CD14-positive monocyte (primary cell): ENCODE data around the gene IGF2BP3. TPM values are rescaled to one million over a fixed set of nuclear protein-coding genes. Genes with fewer than 3 reads are reported as not detected.

Experiments
- DNase-seq, 3 donors: peaks; one replicate each; pipeline ENCODE4 v3.0.0-alpha.2; 2011 to 2022
- H2AFZ ChIP-seq: 2 replicates; pipeline ENCODE4 v1.6.0; 2012; ENCODE audit warnings: mild to moderate bottlenecking, low read depth, low read length, inconsistent platforms; ENCODE audit not compliant: insufficient read depth, poor library complexity, severe bottlenecking
- H3K27ac ChIP-seq, 2 donors: 1 replicate in 1 of 2; 2 replicates in 1 of 2; pipeline ENCODE4 v1.5.1; 2012 to 2013; ENCODE audit warnings: low read length in 2 of 2, control low read depth in 1 of 2, inconsistent platforms in 1 of 2, low read depth in 1 of 2, mild to moderate bottlenecking in 1 of 2
- H3K27me3 ChIP-seq, 2 donors: one replicate each; pipeline versions ENCODE4 v1.6.0 to v1.6.1; 2011 to 2013; ENCODE audit warnings: low read length in 2 of 2; ENCODE audit not compliant: control insufficient read depth in 2 of 2, insufficient read depth in 2 of 2
- H3K36me3 ChIP-seq, 2 donors: replicated peaks in 1 of 2; 1 replicate in 1 of 2; 2 replicates in 1 of 2; pipeline versions ENCODE4 v1.5.1 to v1.6.1; 2012 to 2013; ENCODE audit warnings: low read length in 2 of 2, control low read depth in 1 of 2, inconsistent platforms in 1 of 2, mild to moderate bottlenecking in 1 of 2; ENCODE audit not compliant: insufficient read depth in 2 of 2, control insufficient read depth in 1 of 2
- H3K4me1 ChIP-seq, 2 donors: 1 replicate in 1 of 2; 2 replicates in 1 of 2; pipeline versions ENCODE4 v1.5.1 to v1.6.1; 2012 to 2013; ENCODE audit warnings: low read length in 2 of 2, control low read depth in 1 of 2, inconsistent platforms in 1 of 2, mild to moderate bottlenecking in 1 of 2, moderate library complexity in 1 of 2; ENCODE audit not compliant: insufficient read depth in 2 of 2, control insufficient read depth in 1 of 2
- H3K4me2 ChIP-seq: replicated peaks from 2 replicates; pipeline ENCODE3; 2012; ENCODE audit warnings: low read length, moderate library complexity, mild to moderate bottlenecking; ENCODE audit not compliant: poor library complexity, severe bottlenecking; ENCODE audit errors: extremely low read depth
- H3K4me3 ChIP-seq, 3 experiments: fragments of 200-600 bp in 1 of 3; sonication (generic) in 1 of 3; replicated peaks in 1 of 3; 1 replicate in 2 of 3; 2 replicates in 1 of 3; pipeline ENCODE4 v1.5.1; 2011 to 2013; ENCODE audit warnings: low read length in 3 of 3, mild to moderate bottlenecking in 3 of 3, control low read depth in 2 of 3, low read depth in 2 of 3, inconsistent platforms in 1 of 3, moderate library complexity in 1 of 3
- H3K79me2 ChIP-seq: 2 replicates; pipeline ENCODE4 v1.6.0; 2012; ENCODE audit warnings: mild to moderate bottlenecking, control low read depth, inconsistent platforms, low read length, moderate library complexity; ENCODE audit not compliant: insufficient read depth
- H3K9ac ChIP-seq: 2 replicates; pipeline ENCODE4 v1.6.0; 2017; ENCODE audit warnings: low read length, mild to moderate bottlenecking; ENCODE audit not compliant: insufficient read depth, poor library complexity, severe bottlenecking
- H3K9me3 ChIP-seq, 2 donors: replicated peaks in 1 of 2; 1 replicate in 1 of 2; 2 replicates in 1 of 2; pipeline versions ENCODE4 v1.5.1 to v1.6.1; 2012 to 2013; ENCODE audit warnings: low read length in 2 of 2, control low read depth in 1 of 2; ENCODE audit not compliant: control insufficient read depth in 1 of 2, insufficient read depth in 1 of 2
- H4K20me1 ChIP-seq: 2 replicates; pipeline ENCODE4 v1.6.0; 2012; ENCODE audit warnings: mild to moderate bottlenecking, low read length, control low read depth, moderate library complexity; ENCODE audit not compliant: insufficient read depth
- H3K27ac Mint-ChIP-seq, 7 donors: one replicate each; pipeline ENCODE4 v1.8.0; 2020; ENCODE audit warnings: mild to moderate bottlenecking in 7 of 7, mixed read lengths in 7 of 7, moderate library complexity in 6 of 7, inconsistent platforms in 2 of 7
- H3K27me3 Mint-ChIP-seq, 3 donors: one replicate each; pipeline ENCODE4 v1.8.0; 2021 to 2022; ENCODE audit warnings: low read depth in 3 of 3, mild to moderate bottlenecking in 3 of 3, mixed read lengths in 3 of 3, moderate library complexity in 3 of 3, inconsistent platforms in 1 of 3
- H3K36me3 Mint-ChIP-seq, 2 donors: one replicate each; pipeline ENCODE4 v1.8.0; 2020; ENCODE audit warnings: mixed read lengths in 2 of 2, inconsistent platforms in 1 of 2, mild to moderate bottlenecking in 1 of 2
- H3K4me1 Mint-ChIP-seq: one replicate; pipeline ENCODE4 v1.8.0; 2020; ENCODE audit warnings: mild to moderate bottlenecking, mixed read lengths
- H3K4me3 Mint-ChIP-seq, 2 donors: one replicate each; pipeline ENCODE4 v1.8.0; 2020; ENCODE audit warnings: mild to moderate bottlenecking in 2 of 2, mixed read lengths in 2 of 2, moderate library complexity in 1 of 2
- H3K9me3 Mint-ChIP-seq, 7 donors: one replicate each; pipeline ENCODE4 v1.8.0; 2020 to 2022; ENCODE audit warnings: mixed read lengths in 7 of 7, mild to moderate bottlenecking in 6 of 7, moderate library complexity in 6 of 7, inconsistent platforms in 2 of 7
- WGBS: methylation state at CpG from one replicate; pipeline ENCODE4 v1.1.5; 2013; ENCODE audit warnings: missing lambda C conversion rate; ENCODE audit not compliant: insufficient coverage; 5-methylcytosine and 5-hydroxymethylcytosine counted together
- intact Hi-C, 2 donors: fragments of 100-400 bp; cut with micrococcal nuclease; formaldehyde crosslinking; loops; one replicate each; pipeline versions ENCODE4 v1.15.0 to v1.15.1; 2023
- polyA plus RNA-seq, 3 donors: library from polyadenylated mRNA; depleted of rRNA in 1 of 3; unstranded in 2 of 3; stranded (reverse) in 1 of 3; fragments of 300-500 nt in 2 of 3; fragments of >200 nt in 1 of 3; fragmentation: Illumina TruSeq in 2 of 3; gene quantifications; 1 replicate in 2 of 3; 2 replicates in 1 of 3; pipeline ENCODE4 v1.2.3, GENCODE V29; 2012 to 2021
- TF ChIP-seq, protein P1 (sequence below): fragments of 200-600 bp; IDR thresholded peaks from one replicate; pipeline ENCODE4 v1.8.0; 2022; ENCODE audit warnings: antibody characterized with exemption, mild to moderate bottlenecking

Gene IGF2BP3
- polyA plus RNA-seq, 3 donors, result 0.60 to 5.3 (median 3.2) TPM

DNA sequence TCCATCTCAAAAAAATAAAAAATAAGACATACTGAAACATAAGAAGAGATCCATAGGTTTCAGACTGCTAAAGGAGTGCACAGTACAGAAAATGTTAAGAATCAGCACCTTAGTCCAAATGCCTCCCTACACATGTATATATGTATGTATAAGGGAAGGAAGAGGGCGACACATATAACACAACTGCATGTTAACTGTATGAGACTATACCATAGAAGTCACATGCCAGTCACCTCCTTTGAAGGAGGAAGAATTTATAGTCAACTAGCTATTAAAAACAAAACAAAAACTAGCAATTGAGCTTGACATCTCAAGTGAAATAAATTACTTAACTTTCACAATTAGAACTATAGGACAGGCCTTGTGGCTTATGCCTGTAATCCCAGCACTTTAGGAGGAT, 50.4 kb downstream of the IGF2BP3 start:
- DNase-seq, result no peak
- H2AFZ ChIP-seq, result no peak overlapping the region
- no peaks in the 10 kb centered on the region for H3K36me3 ChIP-seq
- Mint-ChIP-seq H3K36me3 (no peaks in the 10 kb centered on the region), H3K4me1 (no peaks in the 10 kb centered on the region), H3K27me3 (peaks cover 2 to 4% (median 3%) of the 10 kb centered on the region in 3 donors), H3K27ac (no peak overlapping the region), H3K4me3 (no peak overlapping the region), H3K9me3 (no peaks in the 10 kb centered on the region)
- no CpG with 5 or more reads among the region's 1 CpG for WGBS
- no peak overlapping the region for H3K4me2 ChIP-seq
- TF ChIP-seq, protein P1, sequence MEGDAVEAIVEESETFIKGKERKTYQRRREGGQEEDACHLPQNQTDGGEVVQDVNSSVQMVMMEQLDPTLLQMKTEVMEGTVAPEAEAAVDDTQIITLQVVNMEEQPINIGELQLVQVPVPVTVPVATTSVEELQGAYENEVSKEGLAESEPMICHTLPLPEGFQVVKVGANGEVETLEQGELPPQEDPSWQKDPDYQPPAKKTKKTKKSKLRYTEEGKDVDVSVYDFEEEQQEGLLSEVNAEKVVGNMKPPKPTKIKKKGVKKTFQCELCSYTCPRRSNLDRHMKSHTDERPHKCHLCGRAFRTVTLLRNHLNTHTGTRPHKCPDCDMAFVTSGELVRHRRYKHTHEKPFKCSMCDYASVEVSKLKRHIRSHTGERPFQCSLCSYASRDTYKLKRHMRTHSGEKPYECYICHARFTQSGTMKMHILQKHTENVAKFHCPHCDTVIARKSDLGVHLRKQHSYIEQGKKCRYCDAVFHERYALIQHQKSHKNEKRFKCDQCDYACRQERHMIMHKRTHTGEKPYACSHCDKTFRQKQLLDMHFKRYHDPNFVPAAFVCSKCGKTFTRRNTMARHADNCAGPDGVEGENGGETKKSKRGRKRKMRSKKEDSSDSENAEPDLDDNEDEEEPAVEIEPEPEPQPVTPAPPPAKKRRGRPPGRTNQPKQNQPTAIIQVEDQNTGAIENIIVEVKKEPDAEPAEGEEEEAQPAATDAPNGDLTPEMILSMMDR, result no peak
- no peak overlapping the region for H3K9ac ChIP-seq
- no peak overlapping the region for H3K27ac ChIP-seq
- no peaks in the 10 kb centered on the region for H3K9me3 ChIP-seq
- H3K4me1 ChIP-seq, result no peaks in the 10 kb centered on the region
- H3K4me3 ChIP-seq, result no peak overlapping the region
- H3K79me2 ChIP-seq, result no peaks in the 10 kb centered on the region
- intact Hi-C loops, result no loop called here
- H4K20me1 ChIP-seq, result no peaks in the 10 kb centered on the region
- H3K27me3 ChIP-seq, result no peaks in the 10 kb centered on the region

DNA sequence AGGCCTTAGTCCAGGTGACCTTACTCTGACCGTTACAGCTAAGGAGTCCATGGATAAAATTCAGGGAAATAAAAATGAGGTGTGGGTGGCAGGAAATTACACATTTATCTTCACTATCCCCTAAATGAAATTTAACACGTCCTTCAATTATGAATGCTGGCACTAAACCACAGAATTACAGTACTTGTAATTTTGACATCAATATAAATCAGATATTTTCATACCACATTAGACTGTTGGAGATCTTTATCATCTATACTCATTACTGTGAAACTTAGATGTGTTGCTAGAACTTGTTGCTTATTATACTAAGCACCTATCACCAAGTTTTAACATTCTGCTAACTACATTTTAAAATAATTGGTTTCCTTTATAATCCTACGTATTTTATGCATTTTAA, 51.1 kb downstream of the IGF2BP3 start:
- no peaks in the 10 kb centered on the region for H3K36me3 ChIP-seq
- no peaks in the 10 kb centered on the region for H3K79me2 ChIP-seq
- TF ChIP-seq, protein P1, result no peak
- H3K4me2 ChIP-seq, result no peak overlapping the region
- no peak overlapping the region for H3K4me3 ChIP-seq
- H3K36me3 Mint-ChIP-seq, result no peaks in the 10 kb centered on the region
- H3K27ac Mint-ChIP-seq, result no peak overlapping the region
- no peaks in the 10 kb centered on the region for H3K4me1 Mint-ChIP-seq
- no peak for DNase-seq
- no peak overlapping the region for H3K9ac ChIP-seq
- no peak overlapping the region for H3K27ac ChIP-seq
- no peaks in the 10 kb centered on the region for H4K20me1 ChIP-seq
- H3K4me3 Mint-ChIP-seq, result no peak overlapping the region
- no peak overlapping the region for H2AFZ ChIP-seq
- H3K27me3 Mint-ChIP-seq, result peaks cover 2 to 4% (median 3%) of the 10 kb centered on the region in 3 donors
- H3K9me3 ChIP-seq, result no peaks in the 10 kb centered on the region
- intact Hi-C loops, result no loop called here
- H3K9me3 Mint-ChIP-seq, result no peaks in the 10 kb centered on the region
- 100% methylated on average over 1 of the region's 3 CpGs for WGBS
- no peaks in the 10 kb centered on the region for H3K27me3 ChIP-seq
- H3K4me1 ChIP-seq, result no peaks in the 10 kb centered on the region
